ENCODE results near the gene EXD3. TPM values are rescaled to one million over a fixed set of nuclear protein-coding genes. Genes with fewer than 3 reads are reported as not detected.

The EXD3 gene
- total and polyA plus RNA-seq, 2 of the 13 experiments (the other 11 are each of a cell fraction or from before 2014, with no cell fraction given) = 2.7 to 4.8 TPM

GRCh38 chr9:137457406-137458193 lies 34.6 kb upstream of the EXD3 start (continued):
- TF ChIP-seq, protein P1, sequence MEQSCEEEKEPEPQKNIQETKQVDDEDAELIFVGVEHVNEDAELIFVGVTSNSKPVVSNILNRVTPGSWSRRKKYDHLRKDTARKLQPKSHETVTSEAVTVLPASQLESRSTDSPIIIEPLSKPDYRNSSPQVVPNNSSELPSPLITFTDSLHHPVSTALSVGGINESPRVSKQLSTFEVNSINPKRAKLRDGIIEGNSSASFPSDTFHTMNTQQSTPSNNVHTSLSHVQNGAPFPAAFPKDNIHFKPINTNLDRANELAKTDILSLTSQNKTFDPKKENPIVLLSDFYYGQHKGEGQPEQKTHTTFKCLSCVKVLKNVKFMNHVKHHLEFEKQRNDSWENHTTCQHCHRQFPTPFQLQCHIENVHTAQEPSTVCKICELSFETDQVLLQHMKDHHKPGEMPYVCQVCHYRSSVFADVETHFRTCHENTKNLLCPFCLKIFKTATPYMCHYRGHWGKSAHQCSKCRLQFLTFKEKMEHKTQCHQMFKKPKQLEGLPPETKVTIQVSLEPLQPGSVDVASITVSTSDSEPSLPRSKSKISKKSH (CRISPR knock-in tag; IDR thresholded peaks at IDR 0.05; ENCODE audit: borderline replicate concordance) = no peak
- TF ChIP-seq RBM39 (IDR thresholded peaks at IDR 0.05; ENCODE audit: low read depth, low read length, poor library complexity, severe bottlenecking) (peak; percentile 31), FOXK1 (CRISPR knock-in tag; IDR thresholded peaks at IDR 0.05; ENCODE audit: borderline replicate concordance, low read depth) (no peak), KDM2A (CRISPR knock-in tag; IDR thresholded peaks at IDR 0.05; ENCODE audit: borderline replicate concordance, low read depth) (peak; percentile 3; the same call in 1 of the 2 replicates), SIX4 (CRISPR knock-in tag; IDR thresholded peaks at IDR 0.05) (no peak), SP5 (CRISPR knock-in tag; IDR thresholded peaks at IDR 0.05; ENCODE audit: borderline replicate concordance, low read depth) (no peak), SALL2 (CRISPR knock-in tag; IDR thresholded peaks at IDR 0.05) (no peak), KLF13 (CRISPR knock-in tag; IDR thresholded peaks at IDR 0.05) (no peak), MED13 (CRISPR knock-in tag; IDR thresholded peaks at IDR 0.05) (no peak), ZNF33B (CRISPR knock-in tag; IDR thresholded peaks at IDR 0.05) (0 out of 2 replicates have a peak, but pooled peaks have one; percentile 22), SUZ12 (IDR thresholded peaks at IDR 0.05; ENCODE audit: low read depth, low read length) (no peak), CEBPZ (IDR thresholded peaks at IDR 0.05; ENCODE audit: low read length) (no peak), NR2C2 (CRISPR knock-in tag; IDR thresholded peaks at IDR 0.05; ENCODE audit: borderline replicate concordance) (no peak), BRCA1 (CRISPR knock-in tag; IDR thresholded peaks at IDR 0.05) (no peak), ZNF710 (CRISPR knock-in tag; IDR thresholded peaks at IDR 0.05; ENCODE audit: borderline replicate concordance) (0 out of 2 replicates have a peak, but pooled peaks have one; percentile 41), GATAD2A (CRISPR knock-in tag; IDR thresholded peaks at IDR 0.05) (no peak), ATF1 (CRISPR knock-in tag; IDR thresholded peaks at IDR 0.05) (no peak), ZNF326 (CRISPR knock-in tag; IDR thresholded peaks at IDR 0.05; ENCODE audit: borderline replicate concordance) (no peak), AHR (CRISPR knock-in tag; IDR thresholded peaks at IDR 0.05) (no peak), ASH2L (IDR thresholded peaks at IDR 0.05; ENCODE audit: insufficient read length, low read depth, low read length) (no peak), DNMT3B (CRISPR knock-in tag; conservative IDR thresholded peaks at IDR 0.05) (no peak), NONO (IDR thresholded peaks at IDR 0.05) (no peak), NONO (CRISPR knock-in tag; conservative IDR thresholded peaks at IDR 0.05) (0 out of 2 replicates have a peak, but pooled peaks have one; percentile 25)
- TF ChIP-seq, protein P2, sequence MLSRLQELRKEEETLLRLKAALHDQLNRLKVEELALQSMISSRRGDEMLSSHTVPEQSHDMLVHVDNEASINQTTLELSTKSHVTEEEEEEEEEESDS (CRISPR knock-in tag; IDR thresholded peaks at IDR 0.05; ENCODE audit: borderline replicate concordance) = no peak
